ENCODE results near the gene LUC7L3.

The LUC7L3 gene

GRCh38 chr17:50685691-50686493, 33.5 kb upstream of the LUC7L3 start:
- no peak for DNase-seq

- no peak for DNase-seq
These were observed 32.8 kb upstream of the LUC7L3 start for GRCh38 chr17:50686494-50687199.

- no peak for DNase-seq
These were observed 32.0 kb upstream of the LUC7L3 start for GRCh38 chr17:50687200-50688066.

GRCh38 chr17:50688245-50688644, 31.2 kb upstream of the LUC7L3 start:
- no peak for DNase-seq

- DNase-seq: no peak
These were observed 30.2 kb upstream of the LUC7L3 start for GRCh38 chr17:50689251-50689650.

- DNase-seq: peak in 33 of 56 donors; percentile 6 to 65 (median 26)
These were observed 29.2 kb upstream of the LUC7L3 start for GRCh38 chr17:50689956-50690886.

- no peak for DNase-seq
These were observed 28.4 kb upstream of the LUC7L3 start for GRCh38 chr17:50690887-50691549.

GRCh38 chr17:50691550-50692447, 27.6 kb upstream of the LUC7L3 start:
- DNase-seq: no peak

GRCh38 chr17:50692448-50693035, 26.9 kb upstream of the LUC7L3 start:
- DNase-seq: no peak

GRCh38 chr17:50693036-50693682, 26.2 kb upstream of the LUC7L3 start:
- DNase-seq: no peak

- no peak for DNase-seq
These were observed 23.0 kb upstream of the LUC7L3 start for GRCh38 chr17:50696365-50696879.

GRCh38 chr17:50697062-50697461, 22.3 kb upstream of the LUC7L3 start:
- DNase-seq: no peak

- DNase-seq: no peak
These were observed 21.6 kb upstream of the LUC7L3 start for GRCh38 chr17:50697663-50698272.

- DNase-seq: no peak
These were observed 20.0 kb upstream of the LUC7L3 start for GRCh38 chr17:50699410-50699809.

- no peak for DNase-seq
These were observed 16.2 kb upstream of the LUC7L3 start for GRCh38 chr17:50703162-50703561.

- peak in 55 of 56 donors; percentile 44 to 92 (median 81) for DNase-seq
These were observed 11.9 kb upstream of the LUC7L3 start, which contains the start of gene ANKRD40 for GRCh38 chr17:50707289-50708049. Gene ANKRD40 (minus strand): TSS chr17:50707914. CDS start chr17:50707654, 260 bp downstream.
